ENCODE data around the gene CALR3. TPM values are rescaled to one million over a fixed set of nuclear protein-coding genes. Genes with fewer than 3 reads are reported as not detected.
"Not testable (repeated sequence)": the region's sequence is repeated elsewhere in the genome, so short reads cannot be mapped to it uniquely, and the experiment has no call there.

CALR3 gene
- polyA plus RNA-seq, 4 donors, result not detected

DNA sequence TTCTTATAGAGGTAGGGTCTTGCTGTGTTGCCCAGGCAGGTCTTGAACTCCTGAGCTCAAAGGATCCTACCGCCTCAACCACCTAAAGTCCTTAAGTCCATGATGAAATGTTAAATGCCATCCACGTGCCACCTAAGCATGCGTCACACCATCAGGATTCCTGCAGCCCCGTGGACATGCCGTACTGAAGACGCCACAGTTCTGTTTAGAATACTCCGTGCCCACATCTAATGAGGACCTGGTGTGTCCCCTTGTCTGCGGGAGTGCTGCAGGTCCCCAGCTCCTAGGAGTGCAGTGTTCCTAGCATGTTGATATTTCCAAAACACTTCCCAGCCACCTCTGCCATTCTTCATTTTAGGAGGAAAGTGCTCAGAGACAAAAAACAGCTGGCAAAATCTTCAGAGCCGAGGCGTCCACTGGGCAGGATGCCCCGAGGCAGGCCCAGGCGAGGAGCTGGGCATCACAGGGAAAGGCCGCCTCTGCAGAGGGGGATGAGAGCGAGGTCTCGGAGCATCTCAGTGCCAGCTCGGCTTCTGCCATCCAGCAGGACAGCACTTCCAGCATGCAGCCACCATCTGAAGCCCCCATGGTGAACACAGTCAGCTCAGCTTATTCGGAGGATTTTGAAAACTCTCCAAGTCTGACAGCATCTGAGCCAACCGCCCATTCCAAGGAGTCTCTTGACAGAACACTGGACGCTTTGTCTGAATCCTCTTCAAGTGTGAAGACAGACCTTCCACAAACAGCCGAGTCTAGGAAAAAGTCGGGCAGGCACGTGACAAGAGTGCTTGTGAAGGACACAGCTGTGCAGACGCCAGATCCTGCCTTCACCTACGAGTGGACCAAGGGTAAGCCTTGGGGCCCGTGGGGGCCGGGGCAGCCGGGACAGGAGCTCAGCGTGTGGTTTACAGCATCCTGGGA is 13.4 kb upstream of the CALR3 start:
- Histone ChIP-seq H3K4me3 (ENCODE audit: low read depth in 1 of 3, low read length in 3 of 3) (no peak overlapping the region), H3K9me3 (ENCODE audit: control insufficient read depth in 2 of 2, insufficient read depth in 1 of 2, low read depth in 1 of 2, low read length in 1 of 2) (no peaks in the 10 kb centered on the region), H3K4me1 (ENCODE audit: control insufficient read depth in 3 of 3, insufficient read depth in 2 of 3, low read depth in 1 of 3, low read length in 2 of 3) (no peaks in the 10 kb centered on the region), H3K27ac (ENCODE audit: low read depth in 1 of 3, low read length in 2 of 3) (no peak overlapping the region), H3K27me3 (ENCODE audit: control insufficient read depth in 3 of 3, insufficient read depth in 3 of 3, low read length in 3 of 3) (no peaks in the 10 kb centered on the region), H3K36me3 (ENCODE audit: control insufficient read depth in 3 of 3, insufficient read depth in 2 of 3, low read depth in 1 of 3, low read length in 3 of 3) (peaks cover 0 to 56% (median 2%) of the 10 kb centered on the region in 3 donors)
- DNase-seq (no peak), FAIRE-seq (no peak)
- 80 to 92% (median 88%) methylated on average over 28 of the region's 28 CpGs for WGBS, 3 donors

DNA sequence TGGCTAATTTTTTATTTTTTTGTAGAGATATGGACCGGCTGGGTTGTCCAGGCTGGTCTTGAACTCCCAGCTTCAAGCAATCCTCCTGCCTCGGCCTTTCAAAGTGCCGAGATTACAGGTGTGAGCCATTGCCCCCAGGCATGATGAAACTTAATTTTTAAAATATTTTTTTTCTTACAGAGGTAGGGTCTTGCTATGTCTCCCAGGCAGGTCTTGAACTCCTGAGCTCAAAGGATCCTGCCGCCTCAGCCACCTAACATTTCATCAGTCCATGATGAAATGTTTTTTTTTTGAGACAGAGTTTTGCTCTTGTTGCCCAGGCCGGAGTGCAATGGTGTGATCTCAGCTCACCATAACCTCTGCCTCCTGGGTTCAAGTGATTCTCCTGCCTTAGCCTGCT is 12.6 kb upstream of the CALR3 start:
- no peaks in the 10 kb centered on the region for H3K9me3 ChIP-seq (ENCODE audit: control insufficient read depth in 2 of 2, insufficient read depth in 1 of 2, low read depth in 1 of 2, low read length in 1 of 2)
- DNase-seq, result no peak
- H3K4me3 ChIP-seq (ENCODE audit: low read depth in 1 of 3, low read length in 3 of 3), result no peak overlapping the region
- H3K27ac ChIP-seq (ENCODE audit: low read depth in 1 of 3, low read length in 2 of 3), result no peak overlapping the region
- H3K36me3 ChIP-seq (ENCODE audit: control insufficient read depth in 3 of 3, insufficient read depth in 2 of 3, low read depth in 1 of 3, low read length in 3 of 3), result peaks cover 0 to 57% (median 10%) of the 10 kb centered on the region in 3 donors
- WGBS, 3 donors, result 96 to 98% (median 97%) methylated on average over 5 of the region's 5 CpGs
- no peaks in the 10 kb centered on the region for H3K4me1 ChIP-seq (ENCODE audit: control insufficient read depth in 3 of 3, insufficient read depth in 2 of 3, low read depth in 1 of 3, low read length in 2 of 3)
- H3K27me3 ChIP-seq (ENCODE audit: control insufficient read depth in 3 of 3, insufficient read depth in 3 of 3, low read length in 3 of 3), result no peaks in the 10 kb centered on the region
- FAIRE-seq, result no peak

DNA sequence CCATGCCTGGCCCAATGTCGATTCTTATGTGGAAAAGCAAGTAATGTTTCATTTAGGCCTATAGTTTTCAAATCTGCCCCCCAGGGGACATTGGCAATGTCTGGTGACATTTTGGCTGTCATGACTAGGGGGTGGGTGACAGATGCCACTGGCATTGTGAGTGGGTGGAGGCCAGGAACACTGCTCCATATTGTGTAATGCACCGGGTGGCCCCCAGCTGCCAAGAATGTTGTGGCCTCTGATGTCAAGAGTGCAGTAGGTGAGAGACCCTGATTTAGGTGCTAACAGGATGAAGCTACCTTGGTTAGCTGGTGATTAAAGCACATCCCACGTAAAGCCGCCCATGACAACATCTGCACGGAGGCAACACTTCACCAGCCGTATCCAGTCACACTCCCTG is 11.0 kb upstream of the CALR3 start:
- FAIRE-seq, result no peak
- 89 to 95% (median 93%) methylated on average over 6 of the region's 6 CpGs for WGBS, 3 donors
- no peak overlapping the region for H3K4me3 ChIP-seq (ENCODE audit: low read depth in 1 of 3, low read length in 3 of 3)
- DNase-seq, result no peak
- H3K27ac ChIP-seq (ENCODE audit: low read depth in 1 of 3, low read length in 2 of 3), result no peak overlapping the region
- H3K36me3 ChIP-seq (ENCODE audit: control insufficient read depth in 3 of 3, insufficient read depth in 2 of 3, low read depth in 1 of 3, low read length in 3 of 3), result peaks cover 0 to 55% (median 9%) of the 10 kb centered on the region in 3 donors
- no peaks in the 10 kb centered on the region for H3K4me1 ChIP-seq (ENCODE audit: control insufficient read depth in 3 of 3, insufficient read depth in 2 of 3, low read depth in 1 of 3, low read length in 2 of 3)
- H3K9me3 ChIP-seq (ENCODE audit: control insufficient read depth in 2 of 2, insufficient read depth in 1 of 2, low read depth in 1 of 2, low read length in 1 of 2), result no peaks in the 10 kb centered on the region
- no peaks in the 10 kb centered on the region for H3K27me3 ChIP-seq (ENCODE audit: control insufficient read depth in 3 of 3, insufficient read depth in 3 of 3, low read length in 3 of 3)

DNA sequence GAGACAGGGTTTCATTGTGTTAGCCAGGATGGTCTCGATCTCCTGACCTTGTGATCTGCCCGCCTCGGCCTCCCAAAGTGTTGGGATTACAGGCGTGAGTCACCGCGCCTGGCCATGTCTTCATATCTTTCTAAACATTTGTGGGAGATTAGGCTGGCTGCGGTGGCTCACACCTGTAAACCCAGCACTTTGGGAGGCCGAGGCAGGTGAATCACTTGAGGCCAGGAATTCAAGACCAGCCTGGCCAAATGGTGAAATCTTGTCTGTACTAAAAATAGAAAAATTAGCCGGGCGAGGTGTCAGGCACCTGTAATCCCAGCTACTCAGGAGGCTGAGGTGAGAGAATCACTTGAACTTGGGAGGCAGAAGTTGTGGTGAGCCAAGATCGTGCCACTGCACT is 10.2 kb upstream of the CALR3 start:
- 87 to 94% (median 87%) methylated on average over 11 of the region's 11 CpGs for WGBS, 3 donors
- not testable (repeated sequence) for H3K4me3 ChIP-seq (ENCODE audit: low read depth in 1 of 3, low read length in 3 of 3); DNase-seq; FAIRE-seq; H3K9me3 ChIP-seq (ENCODE audit: control insufficient read depth in 2 of 2, insufficient read depth in 1 of 2, low read depth in 1 of 2, low read length in 1 of 2); H3K27me3 ChIP-seq (ENCODE audit: control insufficient read depth in 3 of 3, insufficient read depth in 3 of 3, low read length in 3 of 3); H3K27ac ChIP-seq (ENCODE audit: low read depth in 1 of 3, low read length in 2 of 3); H3K4me1 ChIP-seq (ENCODE audit: control insufficient read depth in 3 of 3, insufficient read depth in 2 of 3, low read depth in 1 of 3, low read length in 2 of 3)
- H3K36me3 ChIP-seq (ENCODE audit: control insufficient read depth in 3 of 3, insufficient read depth in 2 of 3, low read depth in 1 of 3, low read length in 3 of 3), result peaks cover 0 to 57% (median 11%) of the 10 kb centered on the region in 3 donors

DNA sequence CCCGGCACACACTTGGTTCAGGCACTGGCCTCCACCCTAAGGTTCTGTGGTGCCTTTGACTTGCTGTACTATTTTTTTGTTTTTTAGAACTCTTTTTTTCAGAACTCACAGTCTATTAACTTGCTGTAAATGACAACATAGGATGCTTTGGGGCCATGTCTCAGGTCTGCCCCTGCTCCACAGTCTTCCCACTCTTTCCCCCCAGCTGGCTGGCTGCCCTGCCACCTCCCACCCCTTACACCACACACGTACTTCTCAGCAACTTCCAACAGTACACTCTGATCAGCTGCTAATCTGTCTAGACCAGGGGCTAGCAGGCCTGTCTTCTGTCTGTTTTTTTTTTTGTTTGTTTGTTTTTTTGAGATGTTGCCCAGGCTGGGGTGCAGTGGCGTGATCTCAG is 8.3 kb upstream of the CALR3 start:
- H3K27me3 ChIP-seq (ENCODE audit: control insufficient read depth in 3 of 3, insufficient read depth in 3 of 3, low read length in 3 of 3), result no peaks in the 10 kb centered on the region
- peaks cover 0 to 51% (median 14%) of the 10 kb centered on the region in 3 donors for H3K36me3 ChIP-seq (ENCODE audit: control insufficient read depth in 3 of 3, insufficient read depth in 2 of 3, low read depth in 1 of 3, low read length in 3 of 3)
- no peak overlapping the region for H3K27ac ChIP-seq (ENCODE audit: low read depth in 1 of 3, low read length in 2 of 3)
- 90 to 94% (median 92%) methylated on average over 3 of the region's 3 CpGs for WGBS, 3 donors
- no peaks in the 10 kb centered on the region for H3K4me1 ChIP-seq (ENCODE audit: control insufficient read depth in 3 of 3, insufficient read depth in 2 of 3, low read depth in 1 of 3, low read length in 2 of 3)
- no peaks in the 10 kb centered on the region for H3K9me3 ChIP-seq (ENCODE audit: control insufficient read depth in 2 of 2, insufficient read depth in 1 of 2, low read depth in 1 of 2, low read length in 1 of 2)
- H3K4me3 ChIP-seq (ENCODE audit: low read depth in 1 of 3, low read length in 3 of 3), result no peak overlapping the region
- DNase-seq (no peak), FAIRE-seq (no peak)

DNA sequence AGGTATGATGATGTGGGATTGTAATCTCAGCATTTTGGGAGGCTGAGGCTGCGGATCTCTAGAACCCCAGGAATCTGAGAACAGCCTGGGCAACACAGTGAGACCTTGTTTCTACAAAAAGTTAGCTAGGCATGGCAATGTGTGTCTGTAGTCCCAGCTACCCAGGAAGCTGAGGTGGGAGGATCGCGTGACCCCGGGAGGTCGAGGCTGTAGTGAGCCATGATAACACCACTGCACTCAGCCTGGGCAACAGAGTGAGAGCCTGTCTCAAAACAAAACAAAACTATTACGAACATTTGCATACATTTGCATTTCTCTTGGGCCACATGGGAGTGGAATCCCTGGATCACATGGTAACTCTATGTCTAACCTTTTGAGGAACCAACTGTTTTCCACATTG is 1.9 kb upstream of the CALR3 start:
- Histone ChIP-seq H3K27me3 (ENCODE audit: control insufficient read depth in 3 of 3, insufficient read depth in 3 of 3, low read length in 3 of 3) (no peaks in the 10 kb centered on the region), H3K4me1 (ENCODE audit: control insufficient read depth in 3 of 3, insufficient read depth in 2 of 3, low read depth in 1 of 3, low read length in 2 of 3) (no peaks in the 10 kb centered on the region), H3K4me3 (ENCODE audit: low read depth in 1 of 3, low read length in 3 of 3) (no peak overlapping the region), H3K36me3 (ENCODE audit: control insufficient read depth in 3 of 3, insufficient read depth in 2 of 3, low read depth in 1 of 3, low read length in 3 of 3) (peaks cover 0 to 15% (median 5%) of the 10 kb centered on the region in 3 donors), H3K27ac (ENCODE audit: low read depth in 1 of 3, low read length in 2 of 3) (no peak overlapping the region), H3K9me3 (ENCODE audit: control insufficient read depth in 2 of 2, insufficient read depth in 1 of 2, low read depth in 1 of 2, low read length in 1 of 2) (no peaks in the 10 kb centered on the region)
- FAIRE-seq (no peak), DNase-seq (no peak)
- 93 to 94% (median 94%) methylated on average over 6 of the region's 6 CpGs for WGBS, 3 donors

DNA sequence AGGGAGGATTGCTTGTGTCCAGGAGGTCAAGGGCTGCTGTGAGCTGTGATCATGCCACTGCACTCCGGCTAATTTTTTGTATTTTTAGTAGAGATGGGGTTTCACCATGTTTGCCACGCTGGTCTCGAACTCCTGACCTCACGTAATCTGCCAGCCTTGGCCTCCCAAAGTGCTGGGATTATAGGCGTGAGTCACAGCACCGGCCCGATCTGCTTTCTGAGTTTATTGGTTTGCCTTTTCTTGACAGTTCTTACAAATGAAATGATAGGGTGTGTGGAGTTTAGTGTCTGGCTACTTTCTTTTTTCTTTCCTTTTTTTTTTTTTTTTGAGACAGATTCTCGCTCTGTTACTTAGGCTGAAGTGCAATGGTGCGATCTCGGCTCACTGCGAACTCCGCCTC is 1.1 kb upstream of the CALR3 start:
- Histone ChIP-seq H3K9me3 (ENCODE audit: control insufficient read depth in 2 of 2, insufficient read depth in 1 of 2, low read depth in 1 of 2, low read length in 1 of 2) (no peaks in the 10 kb centered on the region), H3K36me3 (ENCODE audit: control insufficient read depth in 3 of 3, insufficient read depth in 2 of 3, low read depth in 1 of 3, low read length in 3 of 3) (peaks cover 0 to 12% (median 5%) of the 10 kb centered on the region in 3 donors), H3K27ac (ENCODE audit: low read depth in 1 of 3, low read length in 2 of 3) (peak overlapping the region in 1 of 3 donors; percentile 33), H3K27me3 (ENCODE audit: control insufficient read depth in 3 of 3, insufficient read depth in 3 of 3, low read length in 3 of 3) (no peaks in the 10 kb centered on the region), H3K4me1 (ENCODE audit: control insufficient read depth in 3 of 3, insufficient read depth in 2 of 3, low read depth in 1 of 3, low read length in 2 of 3) (no peaks in the 10 kb centered on the region), H3K4me3 (ENCODE audit: low read depth in 1 of 3, low read length in 3 of 3) (peak overlapping the region in 1 of 3 donors; percentile 85)
- FAIRE-seq, result no peak
- no peak for DNase-seq
- WGBS, 3 donors, result 78 to 83% (median 82%) methylated on average over 12 of the region's 12 CpGs

DNA sequence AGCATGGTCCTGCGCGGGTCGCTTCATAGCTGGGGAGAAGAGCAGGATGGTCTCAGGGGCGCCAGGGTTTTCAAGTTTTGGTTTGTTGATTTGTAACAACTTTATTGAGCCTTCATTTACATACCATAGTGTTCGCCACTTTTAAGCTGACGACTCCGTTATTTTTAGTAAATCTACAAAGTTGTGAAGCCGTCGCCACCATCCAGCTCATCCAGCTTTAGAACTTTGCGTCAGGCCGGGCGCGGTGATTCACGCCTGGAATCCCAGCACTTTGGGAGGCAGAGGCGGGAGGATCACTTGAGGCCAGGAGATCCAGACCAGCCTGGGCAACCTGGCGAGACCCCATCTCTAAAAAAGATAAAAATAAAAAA is 631 bp upstream of the CALR3 start:
- H3K9me3 ChIP-seq (ENCODE audit: control insufficient read depth in 2 of 2, insufficient read depth in 1 of 2, low read depth in 1 of 2, low read length in 1 of 2), result no peaks in the 10 kb centered on the region
- H3K36me3 ChIP-seq (ENCODE audit: control insufficient read depth in 3 of 3, insufficient read depth in 2 of 3, low read depth in 1 of 3, low read length in 3 of 3), result peaks cover 0 to 8% (median 5%) of the 10 kb centered on the region in 3 donors
- WGBS, 3 donors, result 20 to 21% (median 21%) methylated on average over 16 of the region's 16 CpGs
- H3K27ac ChIP-seq (ENCODE audit: low read depth in 1 of 3, low read length in 2 of 3), result peak overlapping the region in 1 of 3 donors; percentile 33
- H3K4me3 ChIP-seq (ENCODE audit: low read depth in 1 of 3, low read length in 3 of 3), result peak overlapping the region; percentile 42 to 85 (median 57)
- H3K4me1 ChIP-seq (ENCODE audit: control insufficient read depth in 3 of 3, insufficient read depth in 2 of 3, low read depth in 1 of 3, low read length in 2 of 3), result no peaks in the 10 kb centered on the region
- no peak for DNase-seq
- H3K27me3 ChIP-seq (ENCODE audit: control insufficient read depth in 3 of 3, insufficient read depth in 3 of 3, low read length in 3 of 3), result no peaks in the 10 kb centered on the region
- no peak for FAIRE-seq
